ENCODE results near the gene SOCS6.

GRCh38 chr18:70370762-70371733 lies 82.2 kb downstream of the SOCS6 start:
- no peak for TF ChIP-seq POLR2AphosphoS5 (IDR thresholded peaks at IDR 0.05)
- no peak for TF ChIP-seq POLR2A (IDR thresholded peaks at IDR 0.05)

All from breast epithelium (tissue), 3 donors.